Fibroblast of pulmonary artery (primary cell): ENCODE data around the gene TRUB2.
"Not testable (repeated sequence)": the region's sequence is repeated elsewhere in the genome, so short reads cannot be mapped to it uniquely, and the experiment has no call there.

Experiments
- DNase-seq: peaks from one replicate; pipeline ENCODE4 v3.0.0-alpha.2; 2010; ENCODE audit warnings: low read depth
- H3K4me3 ChIP-seq: replicated peaks from 2 replicates; pipeline ENCODE4 v1.5.1; 2011; ENCODE audit warnings: low read depth, mild to moderate bottlenecking, control low read depth, low read length, moderate library complexity
- CTCF ChIP-seq: IDR thresholded peaks from 2 replicates; pipeline ENCODE4 v1.5.1; 2011; ENCODE audit warnings: mild to moderate bottlenecking, control low read depth, low read length, inconsistent platforms; ENCODE audit errors: missing control alignments

The TRUB2 gene

GRCh38 chr9:128341435-128341849 is 19.2 kb upstream of the TRUB2 start:
- DNase-seq: peak; percentile 73
- H3K4me3 ChIP-seq: peak overlapping the region; percentile 75
- TF ChIP-seq CTCF: peak; percentile 74

- H3K4me3 ChIP-seq: peak overlapping the region; percentile 75
- TF ChIP-seq CTCF: no peak
- DNase-seq: no peak
Measured at GRCh38 chr9:128340691-128341434, 18.6 kb upstream of the TRUB2 start.

GRCh38 chr9:128339761-128340690 is 17.8 kb upstream of the TRUB2 start, which contains the start of gene SLC27A4:
TSS of gene SLC27A4 (plus strand) at chr9:128340527. CDS start at chr9:128343133, 2,606 bp downstream.
- peak; percentile 73 for DNase-seq
- TF ChIP-seq CTCF: no peak
- peak within 1 kb of the TSS; percentile 75 for H3K4me3 ChIP-seq

- not testable (repeated sequence) for H3K4me3 ChIP-seq, DNase-seq
Measured at GRCh38 chr9:128338852-128339614, 16.8 kb upstream of the TRUB2 start.

GRCh38 chr9:128337936-128338335 is 15.7 kb upstream of the TRUB2 start:
- DNase-seq: no peak
- no peak for TF ChIP-seq CTCF

GRCh38 chr9:128335914-128336313 is 13.7 kb upstream of the TRUB2 start:
- TF ChIP-seq CTCF: no peak
- H3K4me3 ChIP-seq: no peak overlapping the region
- no peak for DNase-seq

More at GRCh38 chr9:128337936-128338335, 15.7 kb upstream of the TRUB2 start:
- H3K4me3 ChIP-seq: no peak overlapping the region
